Left lung (tissue), 10 donors: ENCODE results near the gene KIRREL3. TPM values are rescaled to one million over a fixed set of nuclear protein-coding genes. Genes with fewer than 3 reads are reported as not detected.

Source experiments
- ATAC-seq: fragments of 200-7000 bp; cut with Tn5 transposase; one replicate; pipeline ENCODE4 v1.9.1; 2020; ENCODE audit warnings: moderate library complexity
- DNase-seq, 4 donors: peaks; one replicate each; pipeline ENCODE4 v3.0.0-alpha.2; 2013 to 2020
- H3K27ac ChIP-seq, 2 donors: fragments of 200-600 bp; sonication (generic) in 1 of 2; one replicate each; pipeline versions ENCODE4 v1.5.0 to v1.8.0; 2020 to 2021
- H3K27me3 ChIP-seq, 2 donors: fragments of 200-600 bp; sonication (generic) in 1 of 2; one replicate each; pipeline versions ENCODE4 v1.5.0 to v1.8.0; 2020 to 2021
- H3K36me3 ChIP-seq, 2 donors: fragments of 200-600 bp; sonication (generic) in 1 of 2; one replicate each; pipeline versions ENCODE4 v1.5.0 to v1.8.0; 2020 to 2021
- H3K4me1 ChIP-seq, 2 donors: fragments of 200-600 bp; one replicate each; pipeline ENCODE4 v1.8.0; 2021
- H3K4me3 ChIP-seq, 2 donors: fragments of 200-600 bp; sonication (generic) in 1 of 2; one replicate each; pipeline versions ENCODE4 v1.5.0 to v1.8.0; 2020 to 2021; ENCODE audit warnings: mild to moderate bottlenecking in 1 of 2
- H3K9me3 ChIP-seq, 2 donors: fragments of 200-600 bp; sonication (generic) in 1 of 2; one replicate each; pipeline versions ENCODE4 v1.5.0 to v1.8.0; 2020 to 2021
- CTCF ChIP-seq, 2 donors: fragments of 200-600 bp; sonication (generic) in 1 of 2; IDR thresholded peaks; one replicate each; pipeline versions ENCODE4 v1.5.0 to v1.8.0; 2021; ENCODE audit warnings: antibody characterized with exemption in 2 of 2
- intact Hi-C, 2 donors: fragments of 100-400 bp; cut with DNase I; formaldehyde crosslinking; loops; one replicate each; pipeline versions ENCODE4 v1.11.2 to v1.14.2; 2022
- polyA plus RNA-seq, 6 donors: library from polyadenylated mRNA; unstranded; fragments of 120-200 nt; gene quantifications; one replicate each; pipeline ENCODE4 v1.2.1, GENCODE V29; 2013; ENCODE audit not compliant: insufficient read length in 6 of 6
- total RNA-seq, 2 donors: library from RNA; stranded (reverse); fragmentation: NEBNext Ultra II Directional; extraction: Animal tissue kit (Norgen Biotek cat#: 25700); gene quantifications; one replicate each; pipeline ENCODE4 v1.2.1, GENCODE V29; 2021
- donor health status: DM: no; HTN: yes; CAD: no.
- donor health status: DM: no; HTN: no; CAD: no.

KIRREL3 gene
- total and polyA plus RNA-seq, 8 donors, result 1.6 to 2.5 (median 2.0) TPM; not detected in 2

GRCh38 chr11:126890561-126890960 lies 110.0 kb downstream of the KIRREL3 start:
- no peak for ATAC-seq
- H3K27me3 ChIP-seq, result no peaks in the 10 kb centered on the region
- DNase-seq, result no peak
- H3K4me3 ChIP-seq, result no peak overlapping the region
- H3K36me3 ChIP-seq, result no peaks in the 10 kb centered on the region
- no peaks in the 10 kb centered on the region for H3K9me3 ChIP-seq
- no peak overlapping the region for H3K27ac ChIP-seq
- no peak for TF ChIP-seq CTCF (IDR thresholded peaks at IDR 0.05)
- intact Hi-C loops, result no loop called here
- H3K4me1 ChIP-seq, result no peaks in the 10 kb centered on the region

- DNase-seq, result no peak
- TF ChIP-seq CTCF (IDR thresholded peaks at IDR 0.05), result no peak
- no peaks in the 10 kb centered on the region for H3K36me3 ChIP-seq
- intact Hi-C loops, result no loop called here
- ATAC-seq, result peak; percentile 81
- H3K27ac ChIP-seq, result peak overlapping the region in 1 of 2 donors; percentile 13
- H3K4me3 ChIP-seq, result no peak overlapping the region
- H3K4me1 ChIP-seq, result no peaks in the 10 kb centered on the region
- no peaks in the 10 kb centered on the region for H3K27me3 ChIP-seq
- H3K9me3 ChIP-seq, result no peaks in the 10 kb centered on the region
These were observed 112.4 kb downstream of the KIRREL3 start for GRCh38 chr11:126888115-126888712.

DNA sequence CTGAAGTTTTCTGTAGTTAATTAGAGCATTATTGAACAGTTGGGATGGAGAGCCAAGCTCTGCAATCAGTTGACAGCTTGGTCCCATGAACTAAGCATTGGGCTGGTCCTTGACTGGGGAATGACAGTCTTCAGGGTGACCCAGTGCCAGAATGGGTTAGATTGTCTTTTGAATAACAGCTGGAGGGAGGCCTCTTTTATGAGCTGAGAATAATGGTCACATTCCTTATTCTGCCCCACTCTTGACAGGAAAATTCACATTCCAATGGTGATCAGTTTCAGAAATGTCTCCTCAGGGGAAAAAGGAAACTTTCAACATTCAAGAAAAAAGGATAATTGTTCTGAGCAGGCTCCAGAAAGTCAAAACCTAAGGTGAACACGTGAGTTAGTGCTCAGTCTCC lies 113.9 kb downstream of the KIRREL3 start:
- Histone ChIP-seq H3K4me3 (no peak overlapping the region), H3K27me3 (no peaks in the 10 kb centered on the region), H3K9me3 (no peaks in the 10 kb centered on the region), H3K4me1 (no peaks in the 10 kb centered on the region), H3K36me3 (no peaks in the 10 kb centered on the region), H3K27ac (no peak overlapping the region)
- ATAC-seq (no peak), DNase-seq (no peak)
- no peak for TF ChIP-seq CTCF (IDR thresholded peaks at IDR 0.05)
- intact Hi-C loops, result no loop called here

DNA sequence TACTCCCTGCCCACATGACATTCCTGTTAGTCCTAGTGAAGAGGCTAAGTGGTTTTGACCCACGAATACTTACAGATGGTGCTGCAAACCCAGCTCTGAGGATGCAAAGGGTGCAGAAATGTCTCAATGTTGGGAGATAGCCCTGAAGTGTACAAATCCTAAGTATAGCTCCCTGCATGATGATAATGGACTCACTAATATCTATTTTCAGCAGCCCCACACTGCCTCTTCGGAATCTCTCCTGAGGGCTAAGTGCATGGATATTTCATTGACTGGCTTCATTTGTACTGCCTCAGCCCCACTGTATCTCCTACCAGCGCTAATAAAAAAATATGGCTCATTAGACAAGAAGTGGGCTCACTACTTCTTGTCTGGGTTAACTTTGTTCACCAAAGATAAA lies 114.5 kb downstream of the KIRREL3 start:
- Histone ChIP-seq H3K4me1 (no peaks in the 10 kb centered on the region), H3K27me3 (no peaks in the 10 kb centered on the region), H3K27ac (no peak overlapping the region), H3K36me3 (no peaks in the 10 kb centered on the region), H3K9me3 (no peaks in the 10 kb centered on the region), H3K4me3 (no peak overlapping the region)
- ATAC-seq, result no peak
- TF ChIP-seq CTCF (IDR thresholded peaks at IDR 0.05), result no peak
- intact Hi-C loops, result no loop called here
- DNase-seq, result no peak

- DNase-seq (no peak), ATAC-seq (no peak)
- no peak overlapping the region for H3K4me3 ChIP-seq
- no peaks in the 10 kb centered on the region for H3K27me3 ChIP-seq
- no peak for TF ChIP-seq CTCF (IDR thresholded peaks at IDR 0.05)
- H3K9me3 ChIP-seq, result no peaks in the 10 kb centered on the region
- H3K27ac ChIP-seq, result no peak overlapping the region
- H3K4me1 ChIP-seq, result no peaks in the 10 kb centered on the region
- intact Hi-C loops, result no loop called here
- H3K36me3 ChIP-seq, result no peaks in the 10 kb centered on the region
These were observed 116.0 kb downstream of the KIRREL3 start for GRCh38 chr11:126884594-126884993.
